ENCODE measurements around the gene PEPD. TPM values are rescaled to one million over a fixed set of nuclear protein-coding genes. Genes with fewer than 3 reads are reported as not detected.

The PEPD gene
- total RNA-seq, 1 donor from 2014 or later, result 27.3 TPM

- DNase-seq (no peak), ATAC-seq (no peak)
These were observed 30.1 kb upstream of the PEPD start for GRCh38 chr19:33551676-33552075.

GRCh38 chr19:33550768-33551167 is 29.2 kb upstream of the PEPD start:
- DNase-seq (no peak), ATAC-seq (no peak)
- intact Hi-C loops (cut with micrococcal nuclease), result no loop called here

More at GRCh38 chr19:33551676-33552075, 30.1 kb upstream of the PEPD start:
- intact Hi-C loops (cut with micrococcal nuclease), result no loop called here

GRCh38 chr19:33547676-33548075 is 26.1 kb upstream of the PEPD start:
- ATAC-seq (no peak), DNase-seq (no peak)
- intact Hi-C loops (cut with micrococcal nuclease), result no loop called here

GRCh38 chr19:33546656-33547055 is 25.1 kb upstream of the PEPD start:
- ATAC-seq, result no peak
- intact Hi-C loops (cut with micrococcal nuclease), result no loop called here
- DNase-seq, result no peak

- ATAC-seq, result no peak
These were observed 23.8 kb upstream of the PEPD start for GRCh38 chr19:33545217-33545981.

GRCh38 chr19:33535226-33535625 is 13.6 kb upstream of the PEPD start:
- ATAC-seq (no peak), DNase-seq (no peak)
- intact Hi-C loops (cut with micrococcal nuclease), result no loop called here

More at GRCh38 chr19:33545217-33545981, 23.8 kb upstream of the PEPD start:
- intact Hi-C loops (cut with micrococcal nuclease), result no loop called here
- DNase-seq, result no peak

GRCh38 chr19:33532859-33533460 is 11.4 kb upstream of the PEPD start:
- ATAC-seq (no peak), DNase-seq (no peak)
- intact Hi-C loops (cut with micrococcal nuclease), result no loop called here

GRCh38 chr19:33530842-33531241 is 9.3 kb upstream of the PEPD start:
- ATAC-seq (no peak), DNase-seq (no peak)
- intact Hi-C loops (cut with micrococcal nuclease), result no loop called here

GRCh38 chr19:33530296-33530695 is 8.7 kb upstream of the PEPD start:
- ATAC-seq (no peak), DNase-seq (no peak)
- intact Hi-C loops (cut with micrococcal nuclease), result no loop called here

GRCh38 chr19:33529094-33529676 is 7.6 kb upstream of the PEPD start:
- ATAC-seq (no peak), DNase-seq (no peak)
- intact Hi-C loops (cut with micrococcal nuclease), result no loop called here

GRCh38 chr19:33528404-33528803 is 6.8 kb upstream of the PEPD start:
- ATAC-seq, result no peak
- intact Hi-C loops (cut with micrococcal nuclease), result no loop called here

GRCh38 chr19:33527125-33527524 is 5.5 kb upstream of the PEPD start:
- DNase-seq (no peak), ATAC-seq (no peak)
- intact Hi-C loops (cut with micrococcal nuclease), result no loop called here

More at GRCh38 chr19:33528404-33528803, 6.8 kb upstream of the PEPD start:
- no peak for DNase-seq

GRCh38 chr19:33524024-33524664 is 2.6 kb upstream of the PEPD start:
- no peak for DNase-seq

GRCh38 chr19:33523167-33523566 is 1.6 kb upstream of the PEPD start:
- intact Hi-C loops (cut with micrococcal nuclease), result no loop called here
- DNase-seq (no peak), ATAC-seq (no peak)

More at GRCh38 chr19:33524024-33524664, 2.6 kb upstream of the PEPD start:
- no peak for ATAC-seq
- intact Hi-C loops (cut with micrococcal nuclease), result no loop called here

- ATAC-seq, result no peak
- intact Hi-C loops (cut with micrococcal nuclease), result no loop called here
These were observed 726 bp upstream of the PEPD start for GRCh38 chr19:33522371-33522662.

GRCh38 chr19:33520844-33521479 is 629 bp downstream of the PEPD start:
- ATAC-seq, result no peak
- intact Hi-C loops (cut with micrococcal nuclease), result no loop called here
- DNase-seq, result no peak

More at GRCh38 chr19:33522371-33522662, 726 bp upstream of the PEPD start:
- DNase-seq, result no peak

- intact Hi-C loops (cut with micrococcal nuclease), result no loop called here
These were observed 1.4 kb downstream of the PEPD start for GRCh38 chr19:33520048-33520643.

GRCh38 chr19:33519416-33519815 is 2.2 kb downstream of the PEPD start:
- DNase-seq, result no peak
- no peak for ATAC-seq
- intact Hi-C loops (cut with micrococcal nuclease), result no loop called here

More at GRCh38 chr19:33520048-33520643, 1.4 kb downstream of the PEPD start:
- ATAC-seq (no peak), DNase-seq (no peak)

GRCh38 chr19:33518541-33518940 is 3.0 kb downstream of the PEPD start:
- ATAC-seq, result no peak
- DNase-seq, result no peak
- intact Hi-C loops (cut with micrococcal nuclease), result no loop called here
